Activated T-cell treated with anti-CD3 and anti-CD28 coated beads for 24 hours (primary cell): ENCODE measurements around the gene PSMD13.
"Not testable (repeated sequence)": the region's sequence is repeated elsewhere in the genome, so short reads cannot be mapped to it uniquely, and the experiment has no call there.

Experiments
- DNase-seq: peaks from one replicate; pipeline ENCODE4 v3.0.0-alpha.2; 2020; ENCODE audit warnings: low read depth

PSMD13 gene

GRCh38 chr11:250740-251299 lies 14.0 kb downstream of the PSMD13 start:
- peak; percentile 66 for DNase-seq

- no peak for DNase-seq
These were observed 14.8 kb downstream of the PSMD13 start for GRCh38 chr11:251550-251949.

GRCh38 chr11:252666-253065 lies 15.9 kb downstream of the PSMD13 start:
- DNase-seq: no peak

- DNase-seq: no peak
These were observed 16.5 kb downstream of the PSMD13 start for GRCh38 chr11:253160-253885.

- no peak for DNase-seq
These were observed 17.1 kb downstream of the PSMD13 start for GRCh38 chr11:253886-254270.

- DNase-seq: no peak
These were observed 18.4 kb downstream of the PSMD13 start for GRCh38 chr11:255176-255575.

GRCh38 chr11:255816-256215 lies 19.0 kb downstream of the PSMD13 start:
- no peak for DNase-seq

GRCh38 chr11:256952-257737 lies 20.4 kb downstream of the PSMD13 start:
- no peak for DNase-seq

- no peak for DNase-seq
These were observed 21.2 kb downstream of the PSMD13 start for GRCh38 chr11:257766-258493.

GRCh38 chr11:259413-259812 lies 22.6 kb downstream of the PSMD13 start:
- DNase-seq: no peak

GRCh38 chr11:261624-262023 lies 24.8 kb downstream of the PSMD13 start:
- no peak for DNase-seq

GRCh38 chr11:266676-267439 lies 30.1 kb downstream of the PSMD13 start:
- DNase-seq: no peak

GRCh38 chr11:267491-267994 lies 30.8 kb downstream of the PSMD13 start:
- DNase-seq: peak; percentile 30

GRCh38 chr11:268716-269145 lies 32.0 kb downstream of the PSMD13 start:
- not testable (repeated sequence) for DNase-seq

GRCh38 chr11:269146-269890 lies 32.5 kb downstream of the PSMD13 start:
- DNase-seq: no peak

GRCh38 chr11:270451-271318 lies 33.9 kb downstream of the PSMD13 start:
- DNase-seq: no peak

- DNase-seq: no peak
These were observed 34.5 kb downstream of the PSMD13 start for GRCh38 chr11:271319-271715.

GRCh38 chr11:272195-272930 lies 35.6 kb downstream of the PSMD13 start:
- DNase-seq: no peak

- no peak for DNase-seq
These were observed 36.1 kb downstream of the PSMD13 start for GRCh38 chr11:272931-273198.
